OCI-M2 (cell line): ENCODE results near the gene TENM4.

ENCODE experiments used
- DNase-seq: peaks from one replicate; lab custom pipeline; 2025; ENCODE audit not compliant: unreplicated experiment; lab: John Stamatoyannopoulos, UW

Gene TENM4

DNA sequence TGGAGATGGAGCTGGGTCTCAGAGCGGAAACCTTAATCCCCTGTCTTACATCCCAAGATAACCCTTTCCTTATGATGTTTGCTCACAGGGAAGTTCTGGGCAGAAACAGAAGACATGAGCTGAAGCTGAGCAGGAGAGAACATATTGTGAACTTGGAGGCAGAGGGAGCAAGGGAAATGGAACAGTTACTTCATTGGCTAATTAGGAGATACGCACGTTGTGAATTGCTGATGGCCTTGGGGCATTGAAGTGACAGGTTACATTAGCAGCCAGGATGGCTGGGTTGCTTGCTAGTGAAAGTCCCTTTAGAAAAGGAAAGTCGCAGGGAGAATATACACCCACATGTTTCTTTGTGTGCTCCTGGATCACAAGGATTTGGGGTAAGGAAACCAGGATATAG, 48.7 kb downstream of the TENM4 start:
- DNase-seq = no peak

- no peak for DNase-seq
These were observed 49.9 kb downstream of the TENM4 start for GRCh38 chr11:79390923-79391322.

GRCh38 chr11:79390477-79390876, 50.4 kb downstream of the TENM4 start:
- no peak for DNase-seq

DNA sequence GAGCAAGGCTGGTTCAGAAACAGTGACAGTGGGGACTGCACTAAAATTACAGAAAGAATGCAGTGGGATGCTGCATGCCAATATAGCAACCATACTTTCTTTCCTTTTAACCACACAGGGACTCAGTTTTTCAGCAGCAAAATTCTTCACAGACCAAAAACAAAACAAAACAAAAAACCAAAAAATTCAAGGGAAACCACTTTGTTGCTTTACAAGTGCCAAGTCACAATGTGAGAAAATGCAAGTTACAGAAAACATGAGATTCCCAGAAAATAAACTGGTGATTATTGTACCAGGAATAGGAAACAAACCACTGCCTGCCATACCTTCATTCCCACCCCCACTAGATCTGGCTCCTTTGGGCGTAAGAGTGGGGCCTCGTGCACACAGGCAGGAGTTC, 52.6 kb downstream of the TENM4 start:
- no peak for DNase-seq

GRCh38 chr11:79383874-79384273, 57.0 kb downstream of the TENM4 start:
- no peak for DNase-seq

- no peak for DNase-seq
These were observed 58.4 kb downstream of the TENM4 start for GRCh38 chr11:79382301-79383050.

DNA sequence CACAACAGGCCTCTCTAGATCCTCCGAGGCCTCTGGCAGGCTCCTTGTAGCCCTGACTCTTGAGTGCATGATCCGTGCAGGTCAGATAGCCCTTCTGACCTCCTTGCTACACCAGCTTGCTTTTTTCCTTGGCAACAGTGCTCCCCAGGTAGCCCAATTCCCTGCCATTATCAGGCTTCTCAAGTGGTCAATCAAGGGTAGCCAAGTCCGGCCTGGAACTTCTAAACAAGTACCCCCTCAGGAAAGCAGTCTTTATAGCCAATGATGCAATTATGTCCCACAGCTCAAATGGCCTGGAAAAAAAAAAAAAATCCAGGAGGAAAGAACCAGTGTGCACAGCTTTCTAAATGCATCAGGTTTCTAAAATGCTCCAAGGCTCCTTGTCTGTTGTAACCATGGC, 59.8 kb downstream of the TENM4 start:
- DNase-seq = no peak

DNA sequence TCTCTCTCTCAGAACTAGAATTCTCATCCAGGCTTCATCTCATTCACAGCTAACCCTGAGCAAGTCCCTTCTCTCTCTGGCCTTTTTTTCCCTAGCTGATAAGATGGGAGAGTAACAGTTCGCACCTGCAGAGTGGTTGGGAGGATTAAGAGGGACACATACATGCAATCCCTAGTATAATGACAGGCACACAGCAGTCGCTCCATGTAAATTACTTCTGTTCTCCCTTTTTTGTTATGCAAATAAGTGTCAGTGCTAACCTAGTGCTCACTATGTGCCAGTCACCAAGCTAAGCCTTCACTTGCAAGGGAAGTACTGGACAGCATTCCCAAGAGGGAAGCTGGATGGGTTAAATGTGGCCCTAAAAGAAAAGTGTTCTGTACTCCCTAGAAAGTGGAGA, 63.4 kb downstream of the TENM4 start:
- DNase-seq = no peak

DNA sequence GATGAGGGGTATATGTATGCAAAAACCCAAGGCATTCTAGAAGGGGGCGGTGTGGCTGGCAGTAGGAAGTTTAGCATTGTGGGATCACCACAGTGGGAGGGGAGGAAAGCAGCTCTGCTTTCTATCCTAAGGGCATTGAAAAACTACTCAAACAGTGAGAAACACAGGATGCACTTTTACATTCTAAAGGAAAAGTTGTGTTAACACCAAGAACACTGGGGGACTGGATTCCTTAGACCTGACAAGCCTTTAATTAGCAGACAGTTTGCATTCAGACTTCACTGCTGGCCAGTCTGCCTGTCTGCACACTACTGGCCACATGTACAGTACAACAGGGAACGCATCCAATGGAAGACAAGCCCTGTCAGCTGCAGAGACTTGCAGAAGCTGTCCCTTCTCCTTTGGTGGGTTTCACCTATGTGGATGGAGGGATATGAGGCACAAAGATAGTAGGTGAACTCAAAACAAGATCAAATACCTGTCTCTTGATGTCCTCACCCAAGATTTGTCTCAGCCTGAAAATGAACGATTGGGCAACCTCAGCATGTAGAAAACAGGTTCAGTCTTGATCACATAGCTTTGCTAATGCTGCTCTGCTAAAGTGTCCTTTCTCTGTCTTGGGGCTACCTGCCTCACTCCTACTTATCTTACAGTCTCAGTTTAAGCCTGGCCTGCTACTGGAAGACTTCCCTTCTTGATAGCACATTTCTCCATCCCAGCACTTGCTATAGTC, 64.8 kb downstream of the TENM4 start:
- no peak for DNase-seq

DNA sequence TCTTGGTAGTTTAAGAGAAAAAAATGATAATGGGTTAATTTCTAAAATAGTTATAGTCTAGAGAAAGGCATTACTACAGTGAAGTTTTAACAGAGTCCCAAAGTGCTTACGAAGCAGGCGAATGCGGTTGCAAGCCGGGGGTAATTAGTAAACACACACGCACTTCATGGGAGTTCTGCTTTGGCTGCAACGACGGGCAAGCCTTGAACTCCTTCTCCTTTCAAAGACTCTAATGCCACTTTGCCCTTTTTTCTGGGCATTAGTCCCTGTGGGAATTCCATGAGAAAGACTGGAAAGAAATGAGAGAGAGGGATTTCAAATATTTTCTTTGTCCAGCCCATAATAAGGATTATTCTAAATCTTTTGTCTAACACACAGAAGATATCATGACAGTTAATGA, 66.1 kb downstream of the TENM4 start:
- no peak for DNase-seq

- no peak for DNase-seq
These were observed 69.1 kb downstream of the TENM4 start for GRCh38 chr11:79371724-79372123.

GRCh38 chr11:79371152-79371551, 69.7 kb downstream of the TENM4 start:
- no peak for DNase-seq

DNA sequence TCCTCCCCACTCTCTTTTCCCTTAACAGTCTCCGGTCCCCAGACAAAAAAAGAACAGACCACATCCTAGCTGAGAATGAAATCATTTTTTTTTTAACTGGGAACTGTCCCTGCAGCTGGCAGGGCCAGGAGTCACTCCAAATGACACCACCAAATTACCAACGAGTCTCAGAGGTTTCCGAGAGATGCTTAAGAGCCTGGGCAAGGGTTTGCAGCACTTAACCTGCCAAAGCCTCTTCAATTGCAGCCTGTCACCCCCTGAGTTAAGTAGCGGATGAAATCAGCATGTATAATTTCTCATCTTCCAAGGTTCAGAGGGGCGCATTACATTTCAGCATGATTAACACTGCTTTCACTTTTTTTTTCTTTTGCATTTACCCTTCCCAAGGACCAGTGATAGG, 71.8 kb downstream of the TENM4 start:
- no peak for DNase-seq

DNA sequence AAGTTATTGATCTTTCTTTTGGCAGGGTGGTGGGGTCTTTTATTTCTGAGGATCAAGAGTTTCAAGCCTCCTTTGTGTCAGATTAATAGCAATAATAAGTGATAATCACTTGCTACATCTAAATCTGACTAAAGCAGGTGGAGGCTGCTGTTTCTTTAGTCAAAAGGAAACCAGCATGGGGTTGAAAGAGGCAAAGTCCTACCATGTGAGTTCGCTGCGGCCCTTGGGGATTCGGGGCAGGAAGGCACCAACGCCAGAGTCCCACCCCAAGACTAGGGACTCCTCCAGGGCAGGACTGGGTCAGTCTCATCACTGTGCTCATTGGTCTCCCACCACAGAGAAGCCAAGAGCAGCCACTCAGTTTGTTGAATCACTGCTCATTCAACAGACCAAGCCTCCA, 73.0 kb downstream of the TENM4 start:
- DNase-seq = no peak

DNA sequence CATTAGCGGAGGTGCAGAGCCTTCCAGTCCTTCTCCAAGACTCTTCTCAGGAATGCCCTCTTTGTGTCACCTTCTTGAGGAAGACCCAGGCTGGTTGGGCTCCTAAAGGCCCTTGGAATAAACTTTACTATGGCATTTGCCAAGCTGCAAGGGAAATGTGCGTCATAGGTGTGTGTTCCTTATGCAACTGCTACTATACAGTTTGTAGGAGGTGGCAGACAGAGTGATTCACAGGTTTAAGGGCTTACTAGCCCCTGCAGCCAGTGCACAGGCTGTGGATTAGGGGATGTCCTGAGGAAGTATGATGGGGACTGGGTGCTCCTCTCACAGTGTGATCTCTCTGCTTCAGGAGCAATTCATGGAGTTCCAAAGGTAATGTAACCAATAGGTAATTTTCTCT, 74.6 kb downstream of the TENM4 start:
- no peak for DNase-seq

DNA sequence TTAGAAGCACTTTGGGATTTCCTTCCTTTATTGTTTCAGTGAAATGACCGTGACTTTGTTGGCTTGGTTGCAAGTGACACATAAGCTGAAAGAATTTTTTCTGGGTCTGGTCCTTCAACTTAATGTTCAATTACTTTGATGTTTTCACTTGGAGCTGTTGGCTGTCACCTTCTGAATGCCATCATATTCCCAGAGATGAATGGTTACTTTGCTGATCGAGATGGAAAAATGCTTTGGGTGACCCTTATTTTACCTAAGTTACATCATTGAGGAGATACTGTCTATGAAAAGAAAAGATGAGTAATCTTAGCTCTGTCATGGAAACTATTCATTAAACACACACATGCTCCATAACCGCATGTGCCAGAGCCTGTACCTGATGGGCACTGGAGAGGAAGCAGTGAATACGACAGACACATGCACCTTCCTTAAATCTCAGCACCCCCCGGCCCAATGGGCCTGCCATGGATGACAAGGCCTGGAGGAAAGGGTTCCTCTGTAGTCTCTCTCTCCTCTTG, 76.9 kb downstream of the TENM4 start:
- no peak for DNase-seq

DNA sequence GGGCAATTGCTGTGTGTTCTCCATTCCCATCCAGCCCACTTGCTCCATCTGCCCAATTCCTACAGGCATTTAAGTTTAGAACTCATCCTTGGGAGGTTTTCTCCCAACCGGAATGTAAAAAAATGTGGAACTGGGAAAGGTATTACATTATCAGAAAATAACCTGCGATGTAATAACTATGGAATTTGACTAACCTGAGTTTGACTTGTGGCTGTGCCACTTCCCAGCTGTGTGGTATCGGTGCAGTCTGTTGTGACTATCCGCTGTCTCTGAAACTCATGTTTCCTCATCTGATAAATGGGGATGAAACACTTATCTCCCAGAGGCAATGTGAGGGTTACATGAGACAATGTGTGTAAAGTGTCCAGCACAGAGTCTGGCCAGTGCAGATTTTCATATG, 77.6 kb downstream of the TENM4 start:
- DNase-seq = no peak

- no peak for DNase-seq
These were observed 78.0 kb downstream of the TENM4 start for GRCh38 chr11:79362821-79363220.

GRCh38 chr11:79362206-79362757, 78.5 kb downstream of the TENM4 start:
- no peak for DNase-seq

GRCh38 chr11:79358258-79358657, 82.6 kb downstream of the TENM4 start:
- DNase-seq = no peak

- no peak for DNase-seq
These were observed 87.1 kb downstream of the TENM4 start for GRCh38 chr11:79353706-79354105.

DNA sequence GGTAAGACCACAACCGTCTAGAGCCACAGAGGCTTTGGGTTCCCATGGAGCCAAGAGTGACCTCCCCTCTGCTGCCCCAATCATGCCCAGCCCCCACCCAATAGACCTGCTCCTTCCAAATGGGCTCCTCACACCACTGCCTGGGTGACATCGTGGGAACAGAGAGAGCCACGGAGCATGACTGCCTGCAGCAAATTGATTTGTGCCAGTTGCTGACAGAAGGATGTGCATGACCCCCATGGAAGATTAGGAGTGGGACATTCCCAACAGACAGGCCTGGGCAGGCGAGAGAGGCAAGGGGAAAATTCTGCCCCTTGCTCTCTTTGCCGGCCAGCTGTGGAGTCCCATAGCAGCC, 88.5 kb downstream of the TENM4 start:
- no peak for DNase-seq
